K562 (cell line): ENCODE data around the gene PRIM1. TPM values are rescaled to one million over a fixed set of nuclear protein-coding genes. Genes with fewer than 3 reads are reported as not detected.

Experiments
- BCLAF1 ChIP-seq, 2 experiments: fragments of 450-650 bp in 1 of 2; IDR thresholded peaks; 2 replicates each; pipeline ENCODE4 v1.6.1; 2011 to 2017; ENCODE audit warnings: low read depth in 2 of 2, antibody characterized with exemption in 1 of 2, borderline replicate concordance in 1 of 2, low read length in 1 of 2, mild to moderate bottlenecking in 1 of 2, mixed read lengths in 1 of 2; ENCODE audit not compliant: control insufficient read depth in 1 of 2
- FOXA3 ChIP-seq, 2 experiments: fragments of 450-650 bp in 1 of 2; sonication (generic) in 1 of 2; formaldehyde crosslinking; IDR thresholded peaks in 1 of 2; conservative IDR thresholded peaks in 1 of 2; 2 replicates each; pipeline versions ENCODE4 v1.4.0 to v1.8.0; 2020 to 2022; ENCODE audit warnings: mild to moderate bottlenecking in 2 of 2, missing genetic modification reagents in 1 of 2
- GABPA ChIP-seq: fragments of 200-800 bp; sonication (Bioruptor generic); conservative IDR thresholded peaks from 2 replicates; pipeline ENCODE4 v1.6.1; 2016; ENCODE audit warnings: low read depth, missing genetic modification characterization, missing compliant biosample characterization
- GATAD2B ChIP-seq: fragments of 450-650 bp; IDR thresholded peaks from 2 replicates; pipeline ENCODE4 v1.6.1; 2017; ENCODE audit warnings: mild to moderate bottlenecking, borderline replicate concordance
- JUN ChIP-seq, 2 experiments: sonication (generic) in 1 of 2; formaldehyde crosslinking in 1 of 2; IDR thresholded peaks; 2 replicates each; pipeline versions ENCODE4 v1.6.1 to v1.8.0; 2012 to 2022; ENCODE audit warnings: borderline replicate concordance in 2 of 2, mild to moderate bottlenecking in 2 of 2, improper control_type of control experiment in 1 of 2, low read depth in 1 of 2, low read length in 1 of 2, missing genetic modification reagents in 1 of 2
- L3MBTL2 ChIP-seq: fragments of 450-650 bp; IDR thresholded peaks from 2 replicates; pipeline ENCODE4 v1.6.1; 2016; ENCODE audit warnings: mild to moderate bottlenecking, moderate library complexity
- NFYB ChIP-seq: IDR thresholded peaks from 2 replicates; pipeline ENCODE4 v1.6.1; 2011; ENCODE audit warnings: mild to moderate bottlenecking, moderate library complexity; ENCODE audit not compliant: insufficient read length; ENCODE audit errors: extremely low read depth
- NR2C2 ChIP-seq, 2 experiments: fragments of 200-800 bp in 1 of 2; sonication (Bioruptor generic) in 1 of 2; sonication (generic) in 1 of 2; formaldehyde crosslinking in 1 of 2; IDR thresholded peaks; 2 replicates each; pipeline versions ENCODE4 v1.6.1 to v1.8.0; 2016 to 2022; ENCODE audit warnings: mild to moderate bottlenecking in 1 of 2, missing compliant biosample characterization in 1 of 2, missing genetic modification characterization in 1 of 2, missing genetic modification reagents in 1 of 2
- PML ChIP-seq: IDR thresholded peaks from 2 replicates; pipeline ENCODE4 v1.6.1; 2012; ENCODE audit warnings: low read length, inconsistent platforms
- POLR2AphosphoS2 ChIP-seq: IDR thresholded peaks from 2 replicates; pipeline ENCODE4 v1.6.1; 2012; ENCODE audit warnings: low read length, improper control_type of control experiment
- RBM15 ChIP-seq: fragments of 200-400 bp; formaldehyde crosslinking; IDR thresholded peaks from 2 replicates; pipeline ENCODE4 v1.6.1; 2018; ENCODE audit warnings: mild to moderate bottlenecking, low read length, moderate library complexity; ENCODE audit not compliant: insufficient read depth
- RBM34 ChIP-seq: fragments of 200-400 bp; formaldehyde crosslinking; IDR thresholded peaks from 2 replicates; pipeline ENCODE4 v1.6.1; 2018; ENCODE audit warnings: low read length, borderline replicate concordance; ENCODE audit not compliant: insufficient read depth
- WHSC1 ChIP-seq: IDR thresholded peaks from one replicate; pipeline ENCODE4 v1.6.1; 2012; ENCODE audit warnings: low read length, control low read depth, inconsistent platforms
- ZBED1 ChIP-seq: IDR thresholded peaks from 2 replicates; pipeline ENCODE4 v1.6.1; 2014
- ZNF398 ChIP-seq: fragments of 250-450 bp; sonication (Bioruptor Pico); IDR thresholded peaks from 2 replicates; pipeline ENCODE4 v1.8.0; 2021; ENCODE audit warnings: moderate library complexity, mild to moderate bottlenecking, inconsistent platforms
- ZNF551 ChIP-seq: fragments of 250-450 bp; sonication (Bioruptor Pico); IDR thresholded peaks from 2 replicates; pipeline ENCODE4 v1.5.0; 2021; ENCODE audit warnings: mild to moderate bottlenecking, moderate library complexity
- ZSCAN32 ChIP-seq: fragments of 450-650 bp; formaldehyde crosslinking; IDR thresholded peaks from 2 replicates; pipeline ENCODE4 v1.4.0; 2020; ENCODE audit warnings: mild to moderate bottlenecking, moderate library complexity
- polyA plus RNA-seq, 8 experiments: library from polyadenylated mRNA; depleted of rRNA in 4 of 8; stranded (reverse) in 5 of 8; unstranded in 3 of 8; fragments of >200 nt; fragmentation: Nextera tagmentation in 2 of 8; fragmentation: Illumina TruSeq in 1 of 8; extraction: Ambion mirVana in 2 of 8; extraction: Trizol in 1 of 8; gene quantifications; 2 replicates each; pipeline versions ENCODE4 v1.2.1 to v1.2.3, GENCODE V29; 2011 to 2014; ENCODE audit warnings: inconsistent platforms in 1 of 8, missing spikeins in 1 of 8
- total RNA-seq, 7 experiments: library from RNA; depleted of rRNA in 6 of 7; stranded (reverse); fragments of >200 nt in 6 of 7; fragmentation: Illumina TruSeq in 2 of 7; extraction: Trizol in 2 of 7; gene quantifications; 2 replicates each; pipeline versions ENCODE4 v1.2.1 to v1.2.3, GENCODE V29; 2011 to 2021; ENCODE audit warnings: low replicate concordance in 1 of 7
- TF ChIP-seq, protein P1 (sequence below): sonication (generic); formaldehyde crosslinking; IDR thresholded peaks from 2 replicates; pipeline ENCODE4 v1.8.0; 2022; ENCODE audit warnings: missing genetic modification reagents, mild to moderate bottlenecking, borderline replicate concordance

The PRIM1 gene
- total and polyA plus RNA-seq, 9 of the 15 experiments (the other 6 are each of a cell fraction or from before 2014, with no cell fraction given) = 67.2 to 179 (median 140) TPM

DNA sequence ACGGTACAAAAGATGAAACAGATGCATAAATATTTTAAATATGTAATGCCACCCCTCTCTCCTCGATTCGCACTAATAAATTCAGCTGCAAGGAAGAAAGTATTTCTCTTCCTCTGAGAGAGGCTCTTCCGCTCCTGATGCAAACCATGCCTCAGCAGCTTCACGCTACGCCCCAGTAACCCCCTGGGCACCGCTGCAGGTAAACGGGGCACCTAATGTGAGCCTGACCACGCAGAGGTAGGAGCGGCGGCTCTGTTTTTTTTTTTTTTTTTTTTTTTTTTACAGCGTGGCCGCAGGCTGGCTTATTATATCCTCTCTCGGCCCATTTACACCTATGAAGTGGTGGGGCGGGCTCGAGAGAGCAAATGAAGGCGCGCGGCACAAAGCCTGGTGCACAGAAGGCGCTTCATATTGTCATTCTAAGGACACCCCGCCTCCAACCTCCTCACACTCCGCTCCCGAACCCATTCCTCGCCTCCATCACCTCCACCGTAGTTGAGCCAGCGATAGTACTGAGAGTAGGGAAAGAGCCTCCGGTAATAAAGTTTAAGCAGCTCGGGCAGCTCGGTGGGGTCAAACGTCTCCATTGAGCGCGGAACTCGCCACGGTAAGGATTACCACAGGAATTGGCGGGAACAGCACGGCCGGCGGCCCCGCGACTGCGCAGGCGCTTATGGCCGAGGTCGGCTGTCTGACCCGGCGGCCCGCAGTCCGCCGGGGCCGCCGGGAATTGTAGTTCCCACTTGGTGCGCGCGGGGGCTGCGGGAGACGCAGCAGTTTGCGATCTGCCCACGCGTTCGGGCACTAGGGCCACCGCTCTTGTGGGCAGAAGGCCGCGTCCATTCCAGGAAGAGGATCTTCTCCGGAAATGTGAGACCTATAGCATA is at the start of gene PRIM1 (continued):
- TF ChIP-seq ZNF551 (CRISPR knock-in tag) = no peak
- TF ChIP-seq NFYB = no peak
- peak; percentile 94 for TF ChIP-seq NR2C2 (CRISPR knock-in tag; IDR thresholded peaks at IDR 0.05)
- peak; percentile 99 for TF ChIP-seq NR2C2 (tag; IDR thresholded peaks at IDR 0.05)
- TF ChIP-seq RBM34 = no peak
- TF ChIP-seq, protein P1, sequence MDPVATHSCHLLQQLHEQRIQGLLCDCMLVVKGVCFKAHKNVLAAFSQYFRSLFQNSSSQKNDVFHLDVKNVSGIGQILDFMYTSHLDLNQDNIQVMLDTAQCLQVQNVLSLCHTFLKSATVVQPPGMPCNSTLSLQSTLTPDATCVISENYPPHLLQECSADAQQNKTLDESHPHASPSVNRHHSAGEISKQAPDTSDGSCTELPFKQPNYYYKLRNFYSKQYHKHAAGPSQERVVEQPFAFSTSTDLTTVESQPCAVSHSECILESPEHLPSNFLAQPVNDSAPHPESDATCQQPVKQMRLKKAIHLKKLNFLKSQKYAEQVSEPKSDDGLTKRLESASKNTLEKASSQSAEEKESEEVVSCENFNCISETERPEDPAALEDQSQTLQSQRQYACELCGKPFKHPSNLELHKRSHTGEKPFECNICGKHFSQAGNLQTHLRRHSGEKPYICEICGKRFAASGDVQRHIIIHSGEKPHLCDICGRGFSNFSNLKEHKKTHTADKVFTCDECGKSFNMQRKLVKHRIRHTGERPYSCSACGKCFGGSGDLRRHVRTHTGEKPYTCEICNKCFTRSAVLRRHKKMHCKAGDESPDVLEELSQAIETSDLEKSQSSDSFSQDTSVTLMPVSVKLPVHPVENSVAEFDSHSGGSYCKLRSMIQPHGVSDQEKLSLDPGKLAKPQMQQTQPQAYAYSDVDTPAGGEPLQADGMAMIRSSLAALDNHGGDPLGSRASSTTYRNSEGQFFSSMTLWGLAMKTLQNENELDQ (CRISPR knock-in tag) = 0 out of 2 replicates have a peak, but pooled peaks have one; percentile 71
- TF ChIP-seq FOXA3 (CRISPR knock-in tag; conservative IDR thresholded peaks at IDR 0.05 in 1 of 2, IDR thresholded peaks at IDR 0.05 in 1 of 2) = peak in 1 of 2 experiments; percentile 50; a peak in 1 of 4 replicates
- no peak; the same call in 1 of the 2 replicates for TF ChIP-seq POLR2AphosphoS2
- TF ChIP-seq WHSC1 = no peak
- TF ChIP-seq ZNF398 (CRISPR knock-in tag) = no peak
- peak; percentile 95 for TF ChIP-seq L3MBTL2
- no peak for TF ChIP-seq RBM15
- 0 out of 2 replicates have a peak, but pooled peaks have one; percentile 41 for TF ChIP-seq ZBED1
- no peak for TF ChIP-seq JUN (IDR thresholded peaks at IDR 0.05; ENCODE audit: borderline replicate concordance, low read depth, low read length)
- no peak for TF ChIP-seq JUN (CRISPR knock-in tag; IDR thresholded peaks at IDR 0.05; ENCODE audit: borderline replicate concordance)
- no peak for TF ChIP-seq GATAD2B
- TF ChIP-seq PML = peak; percentile 90
- no peak for TF ChIP-seq ZSCAN32 (CRISPR knock-in tag)
- peak in 1 of 2 experiments; percentile 50; a peak in 1 of 4 replicates for TF ChIP-seq BCLAF1 (IDR thresholded peaks at IDR 0.05; ENCODE audit: borderline replicate concordance in 1 of 2, control insufficient read depth in 1 of 2, low read depth in 2 of 2, low read length in 1 of 2)
- peak; percentile 61 for TF ChIP-seq GABPA (tag)
